H9 (cell line): ENCODE measurements around the gene RALGAPB. TPM values are rescaled to one million over a fixed set of nuclear protein-coding genes. Genes with fewer than 3 reads are reported as not detected.
A peak's percentile ranks its signal among the peaks of the same experiment; 100 is the strongest.

Experiments
- DNase-seq: peaks from one replicate; pipeline ENCODE4 v3.0.0-alpha.2; 2017
- H2AFZ ChIP-seq: one replicate; pipeline ENCODE4 v1.6.1; 2013; ENCODE audit warnings: mild to moderate bottlenecking, low read length, control low read depth, moderate library complexity
- H2AK5ac ChIP-seq: 2 replicates; pipeline ENCODE4 v1.6.1; 2013; ENCODE audit warnings: low read length, control low read depth, mixed read lengths; ENCODE audit not compliant: insufficient read length
- H2BK120ac ChIP-seq: one replicate; pipeline ENCODE4 v1.6.1; 2013; ENCODE audit warnings: low read depth, mild to moderate bottlenecking, low read length, control low read depth, inconsistent platforms; ENCODE audit not compliant: poor library complexity, severe bottlenecking
- H2BK12ac ChIP-seq: 2 replicates; pipeline ENCODE4 v1.6.1; 2013; ENCODE audit warnings: low read length, control low read depth, mixed read lengths, low read depth; ENCODE audit not compliant: insufficient read length
- H2BK15ac ChIP-seq: 2 replicates; pipeline ENCODE4 v1.6.1; 2013; ENCODE audit warnings: low read depth, low read length, control low read depth
- H2BK20ac ChIP-seq: one replicate; pipeline ENCODE4 v1.6.1; 2013; ENCODE audit warnings: low read depth, mild to moderate bottlenecking, low read length, control low read depth, inconsistent platforms; ENCODE audit not compliant: poor library complexity, severe bottlenecking
- H2BK5ac ChIP-seq: 2 replicates; pipeline ENCODE4 v1.6.1; 2013; ENCODE audit warnings: low read length, control low read depth, mixed read lengths; ENCODE audit not compliant: insufficient read length
- H3K14ac ChIP-seq: 2 replicates; pipeline ENCODE4 v1.6.1; 2013; ENCODE audit warnings: low read length, control low read depth; ENCODE audit not compliant: insufficient read depth
- H3K18ac ChIP-seq: 2 replicates; pipeline ENCODE4 v1.6.1; 2013; ENCODE audit warnings: low read depth, mild to moderate bottlenecking, mixed read lengths, low read length, control low read depth; ENCODE audit not compliant: insufficient read length
- H3K23ac ChIP-seq: 2 replicates; pipeline ENCODE4 v1.6.1; 2013; ENCODE audit warnings: low read length, control low read depth, mixed read lengths, low read depth; ENCODE audit not compliant: insufficient read length
- H3K23me2 ChIP-seq: 2 replicates; pipeline ENCODE4 v1.6.1; 2013; ENCODE audit warnings: low read depth, mild to moderate bottlenecking, mixed read lengths, low read length, control low read depth; ENCODE audit not compliant: insufficient read length, poor library complexity, severe bottlenecking
- H3K27ac ChIP-seq: 2 replicates; pipeline ENCODE4 v1.5.1; 2013; ENCODE audit warnings: low read length, control low read depth, mixed read lengths, low read depth; ENCODE audit not compliant: insufficient read length
- H3K27me3 ChIP-seq: 2 replicates; pipeline ENCODE4 v1.6.1; 2013; ENCODE audit warnings: low read length, control low read depth, inconsistent platforms; ENCODE audit not compliant: insufficient read depth
- H3K4ac ChIP-seq: 2 replicates; pipeline ENCODE4 v1.6.1; 2013; ENCODE audit warnings: low read depth, mild to moderate bottlenecking, control low read depth, inconsistent platforms, low read length, moderate library complexity
- H3K4me1 ChIP-seq: 2 replicates; pipeline ENCODE4 v1.6.1; 2013; ENCODE audit warnings: low read length, control low read depth, inconsistent platforms; ENCODE audit not compliant: insufficient read depth
- H3K4me2 ChIP-seq: 2 replicates; pipeline ENCODE4 v1.6.1; 2013; ENCODE audit warnings: low read length, control low read depth, mixed read lengths; ENCODE audit not compliant: insufficient read length, insufficient read depth
- H3K56ac ChIP-seq: 2 replicates; pipeline ENCODE4 v1.6.1; 2013; ENCODE audit warnings: low read depth, mild to moderate bottlenecking, mixed read lengths, low read length, control low read depth; ENCODE audit not compliant: insufficient read length
- H3K79me1 ChIP-seq: 2 replicates; pipeline ENCODE4 v1.6.1; 2013; ENCODE audit warnings: low read depth, mild to moderate bottlenecking, moderate library complexity, low read length, control low read depth, inconsistent platforms; ENCODE audit not compliant: insufficient read depth, poor library complexity, severe bottlenecking
- H3K79me2 ChIP-seq: 2 replicates; pipeline ENCODE4 v1.6.1; 2013; ENCODE audit warnings: low read length, control low read depth, inconsistent platforms; ENCODE audit not compliant: insufficient read depth
- H3K9ac ChIP-seq: 2 replicates; pipeline ENCODE4 v1.6.1; 2013; ENCODE audit warnings: low read length, control low read depth, mixed read lengths; ENCODE audit not compliant: insufficient read length; ENCODE audit errors: extremely low read depth
- H3K9me3 ChIP-seq: one replicate; pipeline ENCODE4 v1.6.1; 2013; ENCODE audit warnings: low read depth, low read length, inconsistent platforms; ENCODE audit not compliant: control insufficient read depth
- H3T11ph ChIP-seq: one replicate; pipeline ENCODE4 v1.6.1; 2013; ENCODE audit warnings: mild to moderate bottlenecking, low read length, control low read depth, inconsistent platforms
- H4K20me1 ChIP-seq: one replicate; pipeline ENCODE4 v1.6.1; 2013; ENCODE audit not compliant: control insufficient read depth, insufficient read length, insufficient read depth
- H4K5ac ChIP-seq: 2 replicates; pipeline ENCODE4 v1.6.1; 2013; ENCODE audit warnings: low read depth, mild to moderate bottlenecking, mixed read lengths, low read length, control low read depth; ENCODE audit not compliant: insufficient read length
- H4K8ac ChIP-seq: replicated peaks from 2 replicates; pipeline ENCODE4 v1.6.1; 2013; ENCODE audit warnings: low read length, control low read depth, mixed read lengths, low read depth; ENCODE audit not compliant: insufficient read length
- H4K91ac ChIP-seq: 2 replicates; pipeline ENCODE4 v1.6.1; 2013; ENCODE audit warnings: low read depth, mild to moderate bottlenecking, moderate library complexity, mixed read lengths, low read length, control low read depth; ENCODE audit not compliant: insufficient read length
- H3K27ac Mint-ChIP-seq, 3 experiments: 2 replicates in 2 of 3; 3 replicates in 1 of 3; pipeline ENCODE4 v1.8.0; 2020 to 2021; ENCODE audit warnings: mixed read lengths in 3 of 3, mild to moderate bottlenecking in 1 of 3, moderate library complexity in 1 of 3
- H3K27me3 Mint-ChIP-seq: 2 replicates; pipeline ENCODE4 v1.8.0; 2021; ENCODE audit warnings: low read depth, mild to moderate bottlenecking, moderate library complexity, mixed read lengths
- H3K36me3 Mint-ChIP-seq, 3 experiments: 2 replicates in 2 of 3; 3 replicates in 1 of 3; pipeline ENCODE4 v1.8.0; 2020 to 2021; ENCODE audit warnings: low read depth in 3 of 3, mixed read lengths in 3 of 3; ENCODE audit not compliant: insufficient read depth in 1 of 3
- H3K4me1 Mint-ChIP-seq, 2 experiments: 2 replicates each; pipeline ENCODE4 v1.8.0; 2020; ENCODE audit warnings: mixed read lengths in 2 of 2
- H3K4me3 Mint-ChIP-seq, 2 experiments: 2 replicates in 1 of 2; 3 replicates in 1 of 2; pipeline ENCODE4 v1.8.0; 2020 to 2021; ENCODE audit warnings: mild to moderate bottlenecking in 2 of 2, mixed read lengths in 2 of 2, moderate library complexity in 1 of 2
- H3K9me3 Mint-ChIP-seq, 2 experiments: 2 replicates in 1 of 2; 3 replicates in 1 of 2; pipeline ENCODE4 v1.8.0; 2020; ENCODE audit warnings: mild to moderate bottlenecking in 2 of 2, mixed read lengths in 2 of 2, moderate library complexity in 1 of 2
- WGBS: extraction: QIAGEN DNeasy Blood & Tissue Kit; methylation state at CpG from one replicate; pipeline ENCODE4 v1.1.7; 2013; ENCODE audit warnings: missing lambda C conversion rate, low lambda C conversion rate, mixed read lengths; ENCODE audit not compliant: insufficient read length; ENCODE audit errors: extremely low coverage; 5-methylcytosine and 5-hydroxymethylcytosine counted together
- total RNA-seq: library from RNA; stranded (reverse); gene quantifications from 2 replicates; pipeline ENCODE4 v1.2.1, GENCODE V29; 2021
- TF ChIP-seq, protein P1 (sequence below): fragments of 200-600 bp; sonication (generic); conservative IDR thresholded peaks from 3 replicates; pipeline ENCODE4 v1.8.0; 2021; ENCODE audit warnings: antibody characterized with exemption, mild to moderate bottlenecking

RALGAPB gene
- total RNA-seq, 1 experiment from 2014 or later = 28.5 TPM

DNA sequence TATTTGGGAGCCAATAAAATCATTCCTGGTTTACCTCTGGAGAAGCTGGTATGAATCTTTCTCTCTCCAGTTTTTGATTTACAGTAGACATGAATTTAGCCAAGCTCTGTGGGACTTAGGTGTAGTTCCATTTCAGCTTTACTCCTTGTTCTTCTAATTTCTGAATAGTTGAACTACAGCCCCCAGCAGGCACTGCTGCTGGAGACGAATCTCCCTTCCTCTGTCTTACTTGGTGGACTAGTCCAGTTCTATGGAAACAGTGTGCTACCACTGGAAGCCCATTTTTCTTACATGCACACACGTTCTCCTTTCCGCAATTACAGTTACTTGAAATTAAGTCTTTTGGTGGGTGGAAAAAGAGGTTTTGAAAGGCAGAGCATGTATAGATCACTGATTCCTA is 42.3 kb downstream of the RALGAPB start:
- H3K4me2 ChIP-seq = no peak overlapping the region
- no peak overlapping the region for H4K5ac ChIP-seq
- Mint-ChIP-seq H3K27me3 (no peaks in the 10 kb centered on the region), H3K4me3 (no peak overlapping the region), H3K4me1 (no peaks in the 10 kb centered on the region), H3K27ac (peak overlapping the region in 1 of 3 experiments; percentile 6; a peak in 1 of 7 replicates), H3K9me3 (no peaks in the 10 kb centered on the region), H3K36me3 (peaks cover 9 to 42% (median 37%) of the 10 kb centered on the region in 3 experiments; a peak in 6 of 7 replicates)
- no peak overlapping the region for H3K56ac ChIP-seq
- H2AK5ac ChIP-seq = no peak overlapping the region
- DNase-seq = no peak
- H2BK20ac ChIP-seq = no peak overlapping the region
- H3K4me1 ChIP-seq = no peaks in the 10 kb centered on the region
- no peaks in the 10 kb centered on the region for H4K20me1 ChIP-seq
- no peak overlapping the region for H3K9ac ChIP-seq
- TF ChIP-seq, protein P1, sequence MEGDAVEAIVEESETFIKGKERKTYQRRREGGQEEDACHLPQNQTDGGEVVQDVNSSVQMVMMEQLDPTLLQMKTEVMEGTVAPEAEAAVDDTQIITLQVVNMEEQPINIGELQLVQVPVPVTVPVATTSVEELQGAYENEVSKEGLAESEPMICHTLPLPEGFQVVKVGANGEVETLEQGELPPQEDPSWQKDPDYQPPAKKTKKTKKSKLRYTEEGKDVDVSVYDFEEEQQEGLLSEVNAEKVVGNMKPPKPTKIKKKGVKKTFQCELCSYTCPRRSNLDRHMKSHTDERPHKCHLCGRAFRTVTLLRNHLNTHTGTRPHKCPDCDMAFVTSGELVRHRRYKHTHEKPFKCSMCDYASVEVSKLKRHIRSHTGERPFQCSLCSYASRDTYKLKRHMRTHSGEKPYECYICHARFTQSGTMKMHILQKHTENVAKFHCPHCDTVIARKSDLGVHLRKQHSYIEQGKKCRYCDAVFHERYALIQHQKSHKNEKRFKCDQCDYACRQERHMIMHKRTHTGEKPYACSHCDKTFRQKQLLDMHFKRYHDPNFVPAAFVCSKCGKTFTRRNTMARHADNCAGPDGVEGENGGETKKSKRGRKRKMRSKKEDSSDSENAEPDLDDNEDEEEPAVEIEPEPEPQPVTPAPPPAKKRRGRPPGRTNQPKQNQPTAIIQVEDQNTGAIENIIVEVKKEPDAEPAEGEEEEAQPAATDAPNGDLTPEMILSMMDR = no peak
- no peaks in the 10 kb centered on the region for H3K23me2 ChIP-seq
- H3K9me3 ChIP-seq = no peaks in the 10 kb centered on the region
- no peaks in the 10 kb centered on the region for H3K79me1 ChIP-seq
- no peaks in the 10 kb centered on the region for H3K79me2 ChIP-seq
- no peak overlapping the region for H4K91ac ChIP-seq
- no peak overlapping the region for H3K4ac ChIP-seq
- H3K23ac ChIP-seq = no peak overlapping the region
- H3K18ac ChIP-seq = no peak overlapping the region
- H3K27ac ChIP-seq = no peak overlapping the region
- H4K8ac ChIP-seq = no peak overlapping the region
- no peak overlapping the region for H3T11ph ChIP-seq
- H2BK12ac ChIP-seq = no peak overlapping the region
- no CpG with 5 or more reads among the region's 3 CpGs for WGBS
- H2BK5ac ChIP-seq = no peak overlapping the region
- no peaks in the 10 kb centered on the region for H3K27me3 ChIP-seq
- H2BK15ac ChIP-seq = no peak overlapping the region
- H2AFZ ChIP-seq = no peak overlapping the region
- no peak overlapping the region for H2BK120ac ChIP-seq
- no peak overlapping the region for H3K14ac ChIP-seq
